ENCODE results near the gene SPAG9.
A peak's percentile ranks its signal among the peaks of the same experiment; 100 is the strongest.

SPAG9 gene

DNA sequence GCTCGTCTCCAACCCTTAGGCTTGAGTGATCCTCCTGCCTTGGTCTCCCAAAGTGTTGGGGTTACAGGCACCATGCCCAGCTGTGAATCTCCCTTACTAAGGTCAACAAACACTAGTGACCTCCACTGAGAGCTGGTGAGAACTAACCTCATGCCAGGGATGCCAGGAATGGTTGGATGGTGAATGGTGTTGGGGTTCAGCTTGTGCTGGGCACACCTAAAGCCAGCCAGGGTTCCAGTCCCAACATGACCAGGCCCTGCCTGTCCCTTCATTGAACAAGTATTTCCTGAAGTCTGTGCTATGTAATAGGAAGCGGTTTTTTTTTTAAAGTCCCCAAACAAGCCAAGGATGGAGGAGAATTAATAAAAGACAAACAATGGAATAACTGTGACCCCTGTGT, 198.6 kb downstream of the SPAG9 start:
- no peak for DNase-seq (ENCODE audit: low read depth)
- H3K4me3 ChIP-seq (ENCODE audit: control insufficient read depth, low read depth, low read length): no peak overlapping the region
- no peak for TF ChIP-seq CTCF (conservative IDR thresholded peaks at IDR 0.05; ENCODE audit: control insufficient read depth, insufficient read depth, low read depth, low read length)

DNA sequence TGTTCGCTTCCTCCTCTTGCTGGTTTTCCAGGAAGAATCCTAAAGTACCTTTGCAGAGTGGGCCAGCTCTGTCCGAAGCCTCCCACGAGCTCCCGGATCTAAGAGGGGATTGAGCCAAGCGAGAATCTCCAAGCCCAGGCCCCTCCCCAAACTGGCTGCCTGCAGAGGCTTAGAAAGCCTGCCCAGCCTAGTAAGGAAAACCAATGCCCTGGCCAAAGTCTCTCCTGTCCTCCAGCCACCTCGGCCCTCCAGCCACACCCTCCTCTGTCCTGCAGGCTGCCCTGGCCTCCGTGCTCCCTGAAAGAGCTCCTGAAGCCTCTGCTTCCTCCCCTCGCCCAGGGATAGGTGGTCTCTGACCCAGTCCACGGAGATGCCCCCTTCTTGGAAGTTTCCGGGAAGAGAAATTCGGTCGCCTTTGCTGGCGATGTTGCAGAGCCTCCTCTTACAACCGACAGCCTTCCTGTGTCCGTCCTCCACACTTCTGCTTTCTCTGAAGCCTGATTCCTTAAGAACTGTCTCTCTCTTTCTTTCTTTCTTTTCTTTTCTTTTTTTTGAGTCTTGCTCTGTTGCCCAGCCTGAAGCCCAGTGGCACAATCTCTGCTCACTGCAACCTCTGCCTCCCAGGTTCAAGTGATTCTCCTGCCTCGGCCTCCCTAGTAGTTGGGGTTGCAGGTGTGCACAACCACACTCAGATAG, 199.6 kb downstream of the SPAG9 start:
- no peak overlapping the region for H3K4me3 ChIP-seq (ENCODE audit: control insufficient read depth, low read depth, low read length)
- DNase-seq (ENCODE audit: low read depth): no peak
- TF ChIP-seq CTCF (conservative IDR thresholded peaks at IDR 0.05; ENCODE audit: control insufficient read depth, insufficient read depth, low read depth, low read length): no peak

DNA sequence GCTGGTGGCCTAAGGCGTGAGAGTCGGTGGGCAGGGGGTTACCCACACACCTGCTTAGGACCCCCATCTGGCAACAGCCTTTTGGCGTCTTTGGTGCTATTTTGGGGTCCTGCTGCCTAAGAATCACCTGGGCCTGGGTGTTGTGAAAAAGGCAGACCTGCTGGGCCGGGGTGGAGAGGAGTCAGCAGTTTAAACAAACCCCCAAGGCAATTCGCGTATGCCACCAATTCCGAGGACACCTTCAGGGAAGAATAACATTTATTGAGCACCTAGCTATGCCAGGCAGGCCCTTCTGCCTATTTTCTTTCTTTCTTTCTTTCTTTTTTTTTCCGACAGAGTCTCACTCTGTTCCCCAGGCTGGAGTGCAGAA, 200.6 kb downstream of the SPAG9 start:
- DNase-seq (ENCODE audit: low read depth): no peak
- no peak overlapping the region for H3K4me3 ChIP-seq (ENCODE audit: control insufficient read depth, low read depth, low read length)
- no peak for TF ChIP-seq CTCF (conservative IDR thresholded peaks at IDR 0.05; ENCODE audit: control insufficient read depth, insufficient read depth, low read depth, low read length)

DNA sequence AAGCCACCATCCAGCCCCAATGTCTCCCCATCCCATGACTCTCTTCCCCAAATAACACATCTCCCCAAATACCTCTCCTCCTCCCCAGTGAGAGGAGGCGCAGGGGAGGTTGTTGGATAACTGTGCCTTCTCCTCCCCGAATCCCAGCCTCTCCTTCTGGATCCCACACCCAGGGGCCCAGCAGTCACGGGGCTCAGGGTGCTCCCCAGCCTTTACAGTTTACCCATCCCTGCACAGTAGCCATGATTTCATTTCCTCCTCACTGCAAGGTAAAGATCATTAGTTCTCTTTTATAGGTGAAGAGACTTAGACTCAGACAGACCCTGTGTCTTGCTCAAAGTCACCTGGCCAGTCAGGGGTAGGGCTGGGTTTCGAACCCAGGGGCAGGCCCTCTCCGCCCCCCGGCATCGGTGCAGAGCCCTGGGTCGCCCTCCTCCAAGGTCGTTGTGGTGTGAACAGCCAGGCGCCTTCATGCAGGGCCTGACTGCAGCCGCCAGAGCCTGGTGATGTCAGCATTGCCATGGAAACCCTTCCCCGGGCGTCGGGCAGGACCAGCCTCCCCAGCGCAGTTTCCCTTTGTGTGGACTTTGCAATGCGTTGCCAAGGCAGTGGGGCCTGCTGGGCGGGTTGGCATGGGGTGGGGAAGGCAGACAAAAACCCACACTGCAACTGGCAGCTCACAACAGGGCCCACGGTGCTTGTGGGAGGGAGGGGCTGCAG, 201.2 kb downstream of the SPAG9 start:
- TF ChIP-seq CTCF (conservative IDR thresholded peaks at IDR 0.05; ENCODE audit: control insufficient read depth, insufficient read depth, low read depth, low read length): no peak
- no peak overlapping the region for H3K4me3 ChIP-seq (ENCODE audit: control insufficient read depth, low read depth, low read length)
- peak; percentile 66 for DNase-seq (ENCODE audit: low read depth)

DNA sequence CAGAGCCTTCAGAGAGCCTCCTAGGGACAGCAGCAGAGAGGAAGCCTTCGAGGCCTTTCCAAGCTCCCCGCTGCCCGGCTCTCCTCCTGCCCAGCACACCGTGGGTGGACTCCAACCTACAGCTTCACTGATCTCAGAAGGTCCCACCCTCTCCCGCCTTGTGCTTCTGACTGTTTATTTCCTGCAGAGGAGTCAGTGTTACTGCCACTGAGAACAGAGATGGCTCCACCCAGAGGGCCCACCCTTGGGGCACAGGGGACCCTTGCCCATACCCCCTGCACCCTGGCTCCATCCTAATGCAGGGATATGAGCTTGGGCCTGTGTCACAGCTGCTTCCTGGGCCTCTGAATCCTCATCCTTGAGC, 201.8 kb downstream of the SPAG9 start:
- peak; percentile 21 for DNase-seq (ENCODE audit: low read depth)
- H3K4me3 ChIP-seq (ENCODE audit: control insufficient read depth, low read depth, low read length): no peak overlapping the region
- no peak for TF ChIP-seq CTCF (conservative IDR thresholded peaks at IDR 0.05; ENCODE audit: control insufficient read depth, insufficient read depth, low read depth, low read length)

- DNase-seq (ENCODE audit: low read depth): no peak
- TF ChIP-seq CTCF (conservative IDR thresholded peaks at IDR 0.05; ENCODE audit: control insufficient read depth, insufficient read depth, low read depth, low read length): no peak
- no peak overlapping the region for H3K4me3 ChIP-seq (ENCODE audit: control insufficient read depth, low read depth, low read length)
These were observed 202.4 kb downstream of the SPAG9 start for GRCh38 chr17:50918071-50918932.
